ENCODE measurements around the gene MIEF2. TPM values are rescaled to one million over a fixed set of nuclear protein-coding genes. Genes with fewer than 3 reads are reported as not detected.

Gene MIEF2
- total and polyA plus RNA-seq, 10 of the 15 experiments (the other 5 are each of a cell fraction or from before 2014, with no cell fraction given): 0.16 to 9.2 (median 4.1) TPM

- ChIA-PET SMC1A (ENCODE audit: uncharacterized antibody, unreplicated experiment) (no interaction called here), POLR2A (no interaction called here), CTCF (no interaction called here), RAD21 (ENCODE audit: unreplicated experiment) (no interaction called here)
- in situ Hi-C loops (cut with MboI) (no loop called here), intact Hi-C loops (cut with micrococcal nuclease; ENCODE audit: unreplicated experiment) (no loop called here)
- H4K20me1 ChIP-seq (ENCODE audit: control insufficient read depth, insufficient read depth): no peaks in the 10 kb centered on the region
- no peak overlapping the region for H3K4me2 ChIP-seq (ENCODE audit: control insufficient read depth, insufficient read depth)
- H3K79me2 ChIP-seq (ENCODE audit: control insufficient read depth, insufficient read depth, low read length): no peaks in the 10 kb centered on the region
- DNase-seq (ENCODE audit: low read depth, low spot score) (no peak), ATAC-seq (no peak), FAIRE-seq (no peak)
- H3K4me1 ChIP-seq (ENCODE audit: control insufficient read depth, insufficient read depth, low read length): no peaks in the 10 kb centered on the region
- no peaks in the 10 kb centered on the region for H3K27me3 ChIP-seq (replicated peaks in 1 of 2; ENCODE audit: control insufficient read depth in 2 of 2, insufficient read depth in 2 of 2, low read length in 1 of 2)
- 0 out of 2 replicates have a peak, but pooled peaks have one; percentile 11 for TF ChIP-seq POLR2A (IDR thresholded peaks at IDR 0.05; ENCODE audit: low read depth, low read length)
- TF ChIP-seq JUND (IDR thresholded peaks at IDR 0.05; ENCODE audit: low read depth, low read length): no peak
- no peak overlapping the region for H3K4me3 ChIP-seq
- peaks cover 3 to 22% of the 10 kb centered on the region in 2 experiments for H3K36me3 ChIP-seq (ENCODE audit: control insufficient read depth in 2 of 2, insufficient read depth in 2 of 2, low read length in 1 of 2)
- H3K27ac ChIP-seq (ENCODE audit: control insufficient read depth, insufficient read depth): no peak overlapping the region
- no peaks in the 10 kb centered on the region for H3K9me3 ChIP-seq (replicated peaks; ENCODE audit: control insufficient read depth, insufficient read depth, low read length)
- no peak overlapping the region for H2AFZ ChIP-seq (ENCODE audit: control insufficient read depth, low read depth, low read length)
- WGBS (ENCODE audit: insufficient coverage, insufficient replicate concordance, low lambda C conversion rate, missing lambda C conversion rate): 90% methylated on average over 24 of the region's 24 CpGs
- no TSS peak for BruUV-seq (replicated peaks)
- H3K9ac ChIP-seq (ENCODE audit: control insufficient read depth, insufficient read depth, low read length): no peak overlapping the region
Measured at GRCh38 chr17:18246109-18246725, 14.2 kb upstream of the MIEF2 start.

- RAD21 ChIA-PET (ENCODE audit: unreplicated experiment): no interaction called here
- Histone ChIP-seq H3K9me3 (replicated peaks; ENCODE audit: control insufficient read depth, insufficient read depth, low read length) (no peaks in the 10 kb centered on the region), H3K79me2 (ENCODE audit: control insufficient read depth, insufficient read depth, low read length) (no peaks in the 10 kb centered on the region), H3K27me3 (replicated peaks in 1 of 2; ENCODE audit: control insufficient read depth in 2 of 2, insufficient read depth in 2 of 2, low read length in 1 of 2) (no peaks in the 10 kb centered on the region), H3K27ac (ENCODE audit: control insufficient read depth, insufficient read depth) (no peak overlapping the region), H3K4me2 (ENCODE audit: control insufficient read depth, insufficient read depth) (no peak overlapping the region), H2AFZ (ENCODE audit: control insufficient read depth, low read depth, low read length) (no peak overlapping the region), H3K4me3 (no peak overlapping the region), H3K4me1 (ENCODE audit: control insufficient read depth, insufficient read depth, low read length) (no peaks in the 10 kb centered on the region), H3K36me3 (ENCODE audit: control insufficient read depth in 2 of 2, insufficient read depth in 2 of 2, low read length in 1 of 2) (peaks cover 3 to 30% of the 10 kb centered on the region in 2 experiments), H4K20me1 (ENCODE audit: control insufficient read depth, insufficient read depth) (no peaks in the 10 kb centered on the region), H3K9ac (ENCODE audit: control insufficient read depth, insufficient read depth, low read length) (no peak overlapping the region)
- FAIRE-seq (no peak), DNase-seq (ENCODE audit: low read depth, low spot score) (no peak), ATAC-seq (peak; percentile 84)
- 81% methylated on average over 40 of the region's 46 CpGs for WGBS (ENCODE audit: insufficient coverage, insufficient replicate concordance, low lambda C conversion rate, missing lambda C conversion rate)
- CTCF ChIA-PET: interaction anchor here (0.6 to 1.2 kb wide), 2 partner anchors 9 to 342 kb away, joined by 3 to 6 read pairs; no protein-coding TSS in a partner anchor
- in situ Hi-C loops (cut with MboI): no loop called here
- SMC1A ChIA-PET (ENCODE audit: uncharacterized antibody, unreplicated experiment): no interaction called here
- POLR2A ChIA-PET: no interaction called here
- intact Hi-C loops (cut with micrococcal nuclease; ENCODE audit: unreplicated experiment): no loop called here
- BruUV-seq (replicated peaks): no TSS peak
- TF ChIP-seq E2F8 (IDR thresholded peaks at IDR 0.05; ENCODE audit: low read depth, partially characterized antibody): no peak
- TF ChIP-seq MYC (IDR thresholded peaks at IDR 0.05; ENCODE audit: insufficient read depth, insufficient read length, insufficient replicate concordance, low read length, severe bottlenecking): no peak
- TF ChIP-seq MTA3 (IDR thresholded peaks at IDR 0.05; ENCODE audit: borderline replicate concordance, low read length): no peak
- TF ChIP-seq IRF3 (IDR thresholded peaks at IDR 0.05): no peak
- TF ChIP-seq GATAD2B (conservative IDR thresholded peaks at IDR 0.05; ENCODE audit: low read depth): no peak
- no peak for TF ChIP-seq JUNB (IDR thresholded peaks at IDR 0.05)
- TF ChIP-seq YY1 (IDR thresholded peaks at IDR 0.05; ENCODE audit: low read depth, low read length): no peak
- TF ChIP-seq SMC3 (IDR thresholded peaks at IDR 0.05; ENCODE audit: borderline replicate concordance, low read length): no peak
- no peak for TF ChIP-seq CHD1 (IDR thresholded peaks at IDR 0.05; ENCODE audit: low read depth, low read length)
- TF ChIP-seq CREM (IDR thresholded peaks at IDR 0.05; ENCODE audit: low read depth): no peak
- TF ChIP-seq NR2F1 (conservative IDR thresholded peaks at IDR 0.05): no peak
- no peak for TF ChIP-seq TAF1 (IDR thresholded peaks at IDR 0.05; ENCODE audit: borderline replicate concordance, low read depth, low read length)
- no peak for TF ChIP-seq PML (IDR thresholded peaks at IDR 0.05; ENCODE audit: low read length)
Measured at GRCh38 chr17:18246880-18247612, 13.4 kb upstream of the MIEF2 start.

Data from GM12878 (cell line).